MCF 10A (cell line): ENCODE results near the gene GNPNAT1. TPM values are rescaled to one million over a fixed set of nuclear protein-coding genes. Genes with fewer than 3 reads are reported as not detected.

ENCODE experiments used
- BruUV-seq: library from RNA; stranded (reverse); fragments of 400-500 nt; replicated peaks from 2 replicates; lab custom pipeline; 2021; lab: Mats Ljungman, UMichigan
- CTCF ChIA-PET: fragments of 300-600 bp; sonication (Branson Sonifier 250); formaldehyde crosslinking; extraction: SDS; loops from one replicate; lab custom pipeline; 2021; ENCODE audit warnings: antibody characterized with exemption, inconsistent platforms; lab: Yijun Ruan, JAX
- POLR2A ChIA-PET: fragments of 300-600, 350-650 bp; sonication (Branson Sonifier 250); formaldehyde crosslinking; extraction: SDS; loops from one replicate; lab custom pipeline; 2020; ENCODE audit warnings: antibody characterized with exemption, inconsistent platforms; lab: Yijun Ruan, JAX
- DNase-seq: peaks from one replicate; pipeline ENCODE4 v3.0.0-alpha.2; 2018; ENCODE audit not compliant: unreplicated experiment
- H3K27ac Mint-ChIP-seq: one replicate; pipeline ENCODE4 v1.8.0; 2022; ENCODE audit warnings: mild to moderate bottlenecking, low read depth, mixed read lengths; ENCODE audit not compliant: unreplicated experiment
- H3K27me3 Mint-ChIP-seq: one replicate; pipeline ENCODE4 v1.8.0; 2022; ENCODE audit warnings: mixed read lengths; ENCODE audit not compliant: insufficient read depth, unreplicated experiment
- H3K36me3 Mint-ChIP-seq: one replicate; pipeline ENCODE4 v1.8.0; 2022; ENCODE audit warnings: mild to moderate bottlenecking, moderate library complexity, mixed read lengths; ENCODE audit not compliant: insufficient read depth, unreplicated experiment
- H3K4me1 Mint-ChIP-seq: one replicate; pipeline ENCODE4 v1.8.0; 2022; ENCODE audit warnings: mixed read lengths; ENCODE audit not compliant: insufficient read depth, unreplicated experiment
- H3K4me3 Mint-ChIP-seq: one replicate; pipeline ENCODE4 v1.8.0; 2022; ENCODE audit warnings: mild to moderate bottlenecking, moderate library complexity, mixed read lengths; ENCODE audit not compliant: unreplicated experiment
- H3K9me3 Mint-ChIP-seq: one replicate; pipeline ENCODE4 v1.8.0; 2022; ENCODE audit warnings: mixed read lengths; ENCODE audit not compliant: unreplicated experiment
- CTCF ChIP-seq: fragments of 200-600 bp; IDR thresholded peaks from one replicate; pipeline ENCODE4 v1.8.0; 2022; ENCODE audit warnings: antibody characterized with exemption, mild to moderate bottlenecking; ENCODE audit not compliant: unreplicated experiment
- intact Hi-C: fragments of 100-400 bp; cut with micrococcal nuclease; formaldehyde crosslinking; loops from 2 replicates; pipeline ENCODE4 v1.14.1; 2022
- total RNA-seq: library from RNA; stranded (reverse); gene quantifications from 2 replicates; pipeline ENCODE4 v1.2.3, GENCODE V29; 2022

GNPNAT1 gene
- total RNA-seq, 1 experiment from 2014 or later = 58.8 TPM

- H3K4me1 Mint-ChIP-seq = peaks cover 10% of the 10 kb centered on the region
- H3K4me3 Mint-ChIP-seq = no peak overlapping the region
- ChIA-PET CTCF (interaction anchor here (0.7 to 10.8 kb wide), 3 partner anchors 132 to 1012 kb away, joined by 3 to 135 read pairs (median 4); no protein-coding TSS in a partner anchor), POLR2A (interaction anchor here (0.9 kb wide), 1 partner anchor 129 kb away, joined by 3 read pairs; no protein-coding TSS in a partner anchor)
- no peak for DNase-seq
- TF ChIP-seq CTCF = no peak
- H3K27me3 Mint-ChIP-seq = no peaks in the 10 kb centered on the region
- H3K36me3 Mint-ChIP-seq = no peaks in the 10 kb centered on the region
- H3K27ac Mint-ChIP-seq = no peak overlapping the region
- intact Hi-C loops = no loop called here
- no TSS peak for BruUV-seq
- H3K9me3 Mint-ChIP-seq = no peaks in the 10 kb centered on the region
Observed at GRCh38 chr14:52829527-52830185, 38.2 kb upstream of the GNPNAT1 start.

GRCh38 chr14:52827426-52827825 is 36.0 kb upstream of the GNPNAT1 start:
- no peaks in the 10 kb centered on the region for H3K9me3 Mint-ChIP-seq
- no TSS peak for BruUV-seq
- no peak overlapping the region for H3K27ac Mint-ChIP-seq
- no peaks in the 10 kb centered on the region for H3K27me3 Mint-ChIP-seq
- POLR2A ChIA-PET = interaction anchor here (1.2 kb wide), 1 partner anchor 47 kb away, joined by 3 read pairs; no protein-coding TSS in a partner anchor
- intact Hi-C loops = no loop called here
- H3K4me1 Mint-ChIP-seq = no peaks in the 10 kb centered on the region
- TF ChIP-seq CTCF = no peak
- no peak for DNase-seq
- no peak overlapping the region for H3K4me3 Mint-ChIP-seq
- CTCF ChIA-PET = interaction anchor here (0.6 to 10.8 kb wide), 2 partner anchors 93 to 134 kb away, joined by 3 to 135 read pairs; no protein-coding TSS in a partner anchor
- H3K36me3 Mint-ChIP-seq = no peaks in the 10 kb centered on the region

- POLR2A ChIA-PET = interaction anchor here (0.6 to 2.1 kb wide), 6 partner anchors 10 to 677 kb away, joined by 3 to 12 read pairs (median 4); partner anchors contain the start of gene FERMT2
- no peak for DNase-seq
- H3K9me3 Mint-ChIP-seq = no peaks in the 10 kb centered on the region
- TF ChIP-seq CTCF = no peak
- no peak overlapping the region for H3K4me3 Mint-ChIP-seq
- intact Hi-C loops = no loop called here
- no peaks in the 10 kb centered on the region for H3K4me1 Mint-ChIP-seq
- no peaks in the 10 kb centered on the region for H3K36me3 Mint-ChIP-seq
- CTCF ChIA-PET = interaction anchor here (0.7 to 10.8 kb wide), 9 partner anchors 10 to 481 kb away, joined by 3 to 135 read pairs (median 3); partner anchors contain the start of gene FERMT2
- H3K27ac Mint-ChIP-seq = no peak overlapping the region
- no TSS peak for BruUV-seq
- no peaks in the 10 kb centered on the region for H3K27me3 Mint-ChIP-seq
Observed at GRCh38 chr14:52825085-52825484, 33.7 kb upstream of the GNPNAT1 start.

GRCh38 chr14:52824462-52824861 is 33.1 kb upstream of the GNPNAT1 start:
- H3K4me1 Mint-ChIP-seq = no peaks in the 10 kb centered on the region
- CTCF ChIA-PET = interaction anchor here (0.7 to 10.8 kb wide), 8 partner anchors 44 to 231 kb away, joined by 3 to 135 read pairs (median 4); partner anchors contain the start of gene FERMT2
- no peak overlapping the region for H3K4me3 Mint-ChIP-seq
- no peak for TF ChIP-seq CTCF
- BruUV-seq = no TSS peak
- no peak for DNase-seq
- POLR2A ChIA-PET = interaction anchor here (0.6 to 2.1 kb wide), 4 partner anchors 11 to 678 kb away, joined by 3 to 12 read pairs (median 8); partner anchors contain the start of gene FERMT2
- intact Hi-C loops = no loop called here
- H3K27me3 Mint-ChIP-seq = no peaks in the 10 kb centered on the region
- H3K27ac Mint-ChIP-seq = no peak overlapping the region
- H3K9me3 Mint-ChIP-seq = no peaks in the 10 kb centered on the region
- H3K36me3 Mint-ChIP-seq = no peaks in the 10 kb centered on the region
